T-helper 1 cell (primary cell): ENCODE data around the gene RABGAP1L.
"Not testable (repeated sequence)": the region's sequence is repeated elsewhere in the genome, so short reads cannot be mapped to it uniquely, and the experiment has no call there.

ENCODE experiments used
- DNase-seq, 5 donors: peaks; one replicate each; pipeline ENCODE4 v3.0.0-alpha.2; 2012 to 2020

The RABGAP1L gene

GRCh38 chr1:174682419-174683008 lies 523.2 kb downstream of the RABGAP1L start:
- no peak for DNase-seq

GRCh38 chr1:174686213-174686612 lies 526.9 kb downstream of the RABGAP1L start:
- DNase-seq, result no peak

GRCh38 chr1:174689524-174689923 lies 530.2 kb downstream of the RABGAP1L start:
- DNase-seq, result no peak

GRCh38 chr1:174690266-174690665 lies 530.9 kb downstream of the RABGAP1L start:
- no peak for DNase-seq

- no peak for DNase-seq
Measured at GRCh38 chr1:174692313-174692712, 533.0 kb downstream of the RABGAP1L start.

- DNase-seq, result no peak
Measured at GRCh38 chr1:174693085-174693484, 533.8 kb downstream of the RABGAP1L start.

- not testable (repeated sequence) for DNase-seq
Measured at GRCh38 chr1:174693539-174693938, 534.2 kb downstream of the RABGAP1L start.

GRCh38 chr1:174696026-174696821 lies 536.9 kb downstream of the RABGAP1L start:
- no peak for DNase-seq

- no peak for DNase-seq
Measured at GRCh38 chr1:174700314-174700713, 541.0 kb downstream of the RABGAP1L start.

- DNase-seq, result no peak
Measured at GRCh38 chr1:174700775-174701174, 541.5 kb downstream of the RABGAP1L start.

- DNase-seq, result no peak
Measured at GRCh38 chr1:174701565-174701964, 542.2 kb downstream of the RABGAP1L start.

GRCh38 chr1:174702011-174702410 lies 542.7 kb downstream of the RABGAP1L start:
- DNase-seq, result no peak

GRCh38 chr1:174703309-174703708 lies 544.0 kb downstream of the RABGAP1L start:
- DNase-seq, result no peak

GRCh38 chr1:174704300-174704699 lies 545.0 kb downstream of the RABGAP1L start:
- DNase-seq, result no peak

GRCh38 chr1:174710868-174711845 lies 551.8 kb downstream of the RABGAP1L start:
- DNase-seq, result no peak

- DNase-seq, result not testable (repeated sequence)
Measured at GRCh38 chr1:174711848-174712247, 552.5 kb downstream of the RABGAP1L start.

GRCh38 chr1:174712541-174712940 lies 553.2 kb downstream of the RABGAP1L start:
- DNase-seq, result no peak

GRCh38 chr1:174713796-174714195 lies 554.5 kb downstream of the RABGAP1L start:
- no peak for DNase-seq

- DNase-seq, result no peak
Measured at GRCh38 chr1:174719194-174719593, 559.9 kb downstream of the RABGAP1L start.

- DNase-seq, result no peak
Measured at GRCh38 chr1:174720618-174721017, 561.3 kb downstream of the RABGAP1L start.

- no peak for DNase-seq
Measured at GRCh38 chr1:174721246-174721645, 561.9 kb downstream of the RABGAP1L start.

GRCh38 chr1:174723816-174724215 lies 564.5 kb downstream of the RABGAP1L start:
- DNase-seq, result no peak

- DNase-seq, result no peak
Measured at GRCh38 chr1:174724219-174724618, 564.9 kb downstream of the RABGAP1L start.
